Adrenal gland (tissue), 12 donors: ENCODE measurements around the gene ZNF678. TPM values are rescaled to one million over a fixed set of nuclear protein-coding genes. Genes with fewer than 3 reads are reported as not detected.
A peak's percentile ranks its signal among the peaks of the same experiment; 100 is the strongest.

Experiments used
- DNase-seq, 7 donors: peaks; one replicate each; pipeline ENCODE4 v3.0.0-alpha.2; 2019 to 2020
- H3K27ac ChIP-seq, 5 donors: fragments of 200-600 bp; sonication (generic) in 4 of 5; 1 replicate in 3 of 5; 2 replicates in 2 of 5; pipeline versions ENCODE4 v1.5.1 to v1.8.0; 2016 to 2020; ENCODE audit warnings: mild to moderate bottlenecking in 1 of 5
- H3K27me3 ChIP-seq: fragments of 200-600 bp; 2 replicates; pipeline ENCODE4 v1.8.0; 2021
- H3K36me3 ChIP-seq, 2 donors: fragments of 200-600 bp; replicated peaks in 1 of 2; 1 replicate in 1 of 2; 2 replicates in 1 of 2; pipeline versions ENCODE4 v1.5.1 to v1.8.0; 2018 to 2022
- H3K4me1 ChIP-seq, 2 donors: fragments of 200-600 bp; replicated peaks in 1 of 2; 1 replicate in 1 of 2; 2 replicates in 1 of 2; pipeline versions ENCODE4 v1.5.1 to v1.8.0; 2018 to 2021
- H3K4me3 ChIP-seq, 4 donors: fragments of 200-600 bp; sonication (generic) in 3 of 4; one replicate each; pipeline ENCODE4 v1.5.1; 2016 to 2018
- H3K9me3 ChIP-seq, 3 donors: fragments of 200-600 bp; sonication (generic) in 1 of 3; replicated peaks in 1 of 3; 1 replicate in 2 of 3; 2 replicates in 1 of 3; pipeline versions ENCODE4 v1.5.1 to v1.8.0; 2016 to 2021
- CTCF ChIP-seq, 6 experiments: fragments of 450-650 bp in 4 of 6; fragments of 200-600 bp in 2 of 6; sonication (generic) in 1 of 6; IDR thresholded peaks; 1 replicate in 5 of 6; 2 replicates in 1 of 6; pipeline versions ENCODE4 v1.5.1 to v1.8.0; 2016 to 2021; ENCODE audit warnings: antibody characterized with exemption in 6 of 6, mild to moderate bottlenecking in 2 of 6, moderate library complexity in 1 of 6
- POLR2A ChIP-seq, 2 donors: fragments of 450-650 bp; IDR thresholded peaks; one replicate each; pipeline ENCODE4 v1.6.1; 2017; ENCODE audit warnings: antibody characterized with exemption in 2 of 2, mild to moderate bottlenecking in 2 of 2, moderate library complexity in 1 of 2
- WGBS, 4 donors: extraction: QIAGEN DNeasy Blood & Tissue Kit in 2 of 4; methylation state at CpG; one replicate each; pipeline versions ENCODE4 v1.1.5 to v1.1.7; 2013 to 2017; 5-methylcytosine and 5-hydroxymethylcytosine counted together
- intact Hi-C, 2 donors: fragments of 100-400 bp; cut with DNase I; formaldehyde crosslinking; loops; one replicate each; pipeline versions ENCODE4 v1.14.1 to v1.15.0; 2022 to 2023
- polyA plus RNA-seq, 3 donors: library from polyadenylated mRNA; stranded (reverse); fragments of 200-250 nt in 2 of 3; fragments of 350-450 nt in 1 of 3; fragmentation: Illumina TruSeq in 1 of 3; extraction: RNeasy Lipid Tissue Mini Kit (QIAGEN cat#74804) in 1 of 3; gene quantifications; one replicate each; pipeline ENCODE4 v1.2.3, GENCODE V29; 2013 to 2014
- total RNA-seq, 9 donors: library from RNA; depleted of rRNA in 4 of 9; stranded (reverse); fragments of >200 nt in 4 of 9; fragments of 120-200 nt in 1 of 9; fragmentation: NEBNext Ultra II Directional in 1 of 9; extraction: Animal tissue kit (Norgen Biotek cat#: 25700) in 1 of 9; gene quantifications; one replicate each; pipeline versions ENCODE4 v1.1.0 to v1.2.4, GENCODE V29; 2013 to 2023
- donor health status: healthy with polysubstance abuse.
- donor health status: Bipolar disorder and iron deficiency.
- donor health status: DM: yes; HTN: yes; CAD: no.
- donor health status: DM: no; HTN: no; CAD: no.
- donor health status: DM: no; HTN: no; CAD: no.
- donor health status: DM: yes; HTN: yes; CAD: no.

Gene ZNF678
- total and polyA plus RNA-seq, 12 donors, result 0.81 to 14.0 (median 5.5) TPM

GRCh38 chr1:227560393-227561173 lies 2.8 kb upstream of the ZNF678 start:
- peaks cover 34% of the 10 kb centered on the region for H3K27me3 ChIP-seq
- peak overlapping the region in 1 of 5 donors; percentile 14 for H3K27ac ChIP-seq
- peaks cover 7% of the 10 kb centered on the region in 2 donors for H3K4me1 ChIP-seq
- no peaks in the 10 kb centered on the region for H3K9me3 ChIP-seq
- H3K4me3 ChIP-seq, result peak overlapping the region in 1 of 4 donors; percentile 19
- 24 to 39% (median 28%) methylated on average over 31 to 57 of the region's 57 CpGs for WGBS, 4 donors
- intact Hi-C loops, result no loop called here
- no peaks in the 10 kb centered on the region for H3K36me3 ChIP-seq
- TF ChIP-seq POLR2A (IDR thresholded peaks at IDR 0.05), result no peak
- no peak for TF ChIP-seq CTCF (IDR thresholded peaks at IDR 0.05)
- DNase-seq, result no peak

- Histone ChIP-seq H3K27ac (peak overlapping the region in 1 of 5 donors; percentile 14), H3K4me3 (peak overlapping the region in 1 of 4 donors; percentile 19), H3K27me3 (peaks cover 34% of the 10 kb centered on the region), H3K4me1 (peaks cover 7% of the 10 kb centered on the region in 2 donors), H3K9me3 (no peaks in the 10 kb centered on the region), H3K36me3 (no peaks in the 10 kb centered on the region)
- no peak for TF ChIP-seq POLR2A (IDR thresholded peaks at IDR 0.05)
- no peak for TF ChIP-seq CTCF (IDR thresholded peaks at IDR 0.05)
- intact Hi-C loops, result no loop called here
- no peak for DNase-seq
- WGBS, 4 donors, result 45 to 67% (median 52%) methylated on average over 19 to 43 of the region's 43 CpGs
These were observed 2.0 kb upstream of the ZNF678 start for GRCh38 chr1:227561241-227561907.

- DNase-seq, result no peak
- intact Hi-C loops, result no loop called here
- 75 to 83% (median 80%) methylated on average over 6 of the region's 6 CpGs for WGBS, 4 donors
These were observed 1.3 kb upstream of the ZNF678 start for GRCh38 chr1:227562037-227562436.

More at GRCh38 chr1:227562037-227562436, 1.3 kb upstream of the ZNF678 start:
- peaks cover 7% of the 10 kb centered on the region in 2 donors for H3K4me1 ChIP-seq
- H3K27ac ChIP-seq, result no peak overlapping the region
- H3K27me3 ChIP-seq, result peaks cover 34% of the 10 kb centered on the region
- H3K36me3 ChIP-seq, result no peaks in the 10 kb centered on the region
- H3K9me3 ChIP-seq, result no peaks in the 10 kb centered on the region
- H3K4me3 ChIP-seq, result no peak overlapping the region
- TF ChIP-seq CTCF (IDR thresholded peaks at IDR 0.05), result no peak
- no peak for TF ChIP-seq POLR2A (IDR thresholded peaks at IDR 0.05)
